ENCODE data around the gene ACKR3. TPM values are rescaled to one million over a fixed set of nuclear protein-coding genes. Genes with fewer than 3 reads are reported as not detected.

ACKR3 gene
- total and polyA plus RNA-seq, 2 donors (not counting 1 experiment from before 2014, with no cell fraction given), result 7.1 to 15.3 TPM

- ATAC-seq (ENCODE audit: low read depth) (peak; percentile 74), DNase-seq (peak; percentile 88)
- Histone ChIP-seq H3K27me3 (replicated peaks in 1 of 4; ENCODE audit: control extremely low read depth in 1 of 4, control insufficient read depth in 3 of 4, insufficient read depth in 4 of 4, low read length in 3 of 4) (no peaks in the 10 kb centered on the region), H4K20me1 (ENCODE audit: control insufficient read depth, insufficient read depth, low read length, poor library complexity, severe bottlenecking) (no peaks in the 10 kb centered on the region), H3K4me3 (ENCODE audit: control extremely low read depth in 1 of 5, extremely low read depth in 1 of 5, insufficient read depth in 1 of 5, low read depth in 2 of 5, low read length in 4 of 5) (peak overlapping the region in 4 of 5 experiments; percentile 14 to 63 (median 36)), H3K4me2 (replicated peaks; ENCODE audit: low read depth, low read length, poor library complexity, severe bottlenecking) (peak overlapping the region; percentile 74), H3K9ac (ENCODE audit: low read length) (peak overlapping the region; percentile 32), H3K9me3 (ENCODE audit: control extremely low read depth in 1 of 3, control insufficient read depth in 2 of 3, insufficient read depth in 1 of 3, low read length in 2 of 3) (no peaks in the 10 kb centered on the region), H3K4me1 (ENCODE audit: control insufficient read depth in 2 of 2, insufficient read depth in 2 of 2, low read length in 2 of 2) (peaks cover 59 to 62% of the 10 kb centered on the region in 2 donors), H2AFZ (ENCODE audit: insufficient read depth, low read depth, low read length, poor library complexity, severe bottlenecking) (peak overlapping the region; percentile 55), H3K36me3 (replicated peaks in 1 of 2; ENCODE audit: control extremely low read depth in 1 of 2, control insufficient read depth in 1 of 2, extremely low read depth in 1 of 2, insufficient read depth in 2 of 2, low read length in 1 of 2) (peaks cover 0 to 2% of the 10 kb centered on the region in 2 experiments), H3K27ac (ENCODE audit: low read length in 2 of 2) (peak overlapping the region; percentile 88), H3K79me2 (ENCODE audit: control insufficient read depth, insufficient read depth, low read length) (no peaks in the 10 kb centered on the region)
- POLR2A ChIA-PET, result interaction anchor here (0.9 to 2.7 kb wide), 3 partner anchors 8 to 32 kb away, joined by 3 to 12 read pairs (median 10); partner anchors contain the start of gene ACKR3
- 10% methylated on average over 9 of the region's 11 CpGs for WGBS (ENCODE audit: insufficient coverage)
- H3K27ac Mint-ChIP-seq, result peak overlapping the region; percentile 99
- peaks cover 5% of the 10 kb centered on the region for H3K9me3 Mint-ChIP-seq (ENCODE audit: insufficient read depth)
- intact Hi-C loops (cut with micrococcal nuclease), result loop anchor here (1.0 kb wide), 2 partner anchors 24 to 32 kb away; partner anchors contain the start of gene ACKR3
- TF ChIP-seq CTCF (IDR thresholded peaks at IDR 0.05) (no peak), EZH2 (IDR thresholded peaks at IDR 0.05; ENCODE audit: borderline replicate concordance, insufficient read depth, low read depth, low read length, poor library complexity, severe bottlenecking) (no peak)
- CTCF ChIA-PET, result interaction anchor here (0.8 to 7.9 kb wide), 5 partner anchors 10 to 203 kb away, joined by 3 to 77 read pairs (median 6); partner anchors contain the start of gene ACKR3
- H3K4me1 Mint-ChIP-seq, result peaks cover 71% of the 10 kb centered on the region
- H3K27me3 Mint-ChIP-seq, result no peaks in the 10 kb centered on the region
- peak overlapping the region; percentile 82 for H3K4me3 Mint-ChIP-seq
These were observed 24.4 kb upstream of the ACKR3 start for GRCh38 chr2:236545248-236545658.
